Heart left ventricle (tissue), 16 donors: Measurements from ENCODE around the gene PCGF2. TPM values are rescaled to one million over a fixed set of nuclear protein-coding genes. Genes with fewer than 3 reads are reported as not detected.

Experiments used
- ATAC-seq, 4 donors: fragments of 200-7000 bp; cut with Tn5 transposase; one replicate each; pipeline ENCODE4 v1.9.1; 2020 to 2022; ENCODE audit warnings: moderate library complexity in 4 of 4, mild to moderate bottlenecking in 3 of 4, moderate number of reproducible peaks in 1 of 4
- DNase-seq, 5 donors: peaks; one replicate each; pipeline ENCODE4 v3.0.0-alpha.2; 2020
- H3K27ac ChIP-seq, 12 donors: fragments of 200-600 bp; sonication (generic) in 4 of 12; one replicate each; pipeline versions ENCODE4 v1.5.0 to v1.8.0; 2016 to 2022; ENCODE audit warnings: mild to moderate bottlenecking in 2 of 12
- H3K27me3 ChIP-seq, 9 donors: fragments of 200-600 bp; sonication (generic) in 2 of 9; one replicate each; pipeline versions ENCODE4 v1.5.1 to v1.8.0; 2016 to 2022; ENCODE audit warnings: mild to moderate bottlenecking in 3 of 9
- H3K36me3 ChIP-seq, 9 donors: fragments of 200-600 bp; sonication (generic) in 2 of 9; one replicate each; pipeline versions ENCODE4 v1.5.0 to v1.8.0; 2018 to 2022; ENCODE audit warnings: mild to moderate bottlenecking in 2 of 9
- H3K4me1 ChIP-seq, 12 donors: fragments of 200-600 bp; sonication (generic) in 4 of 12; one replicate each; pipeline versions ENCODE4 v1.5.0 to v1.8.0; 2016 to 2022; ENCODE audit warnings: mild to moderate bottlenecking in 3 of 12
- H3K4me3 ChIP-seq, 12 donors: fragments of 200-600 bp; sonication (generic) in 4 of 12; one replicate each; pipeline versions ENCODE4 v1.5.0 to v1.8.0; 2017 to 2022; ENCODE audit warnings: mild to moderate bottlenecking in 9 of 12, moderate library complexity in 4 of 12
- H3K9me3 ChIP-seq, 12 donors: fragments of 200-600 bp; sonication (generic) in 4 of 12; one replicate each; pipeline versions ENCODE4 v1.5.0 to v1.8.0; 2016 to 2022; ENCODE audit warnings: mild to moderate bottlenecking in 1 of 12
- CTCF ChIP-seq, 12 donors: fragments of 200-600 bp; sonication (generic) in 4 of 12; IDR thresholded peaks; one replicate each; pipeline versions ENCODE4 v1.5.0 to v1.8.0; 2018 to 2022; ENCODE audit warnings: antibody characterized with exemption in 12 of 12, mild to moderate bottlenecking in 5 of 12
- POLR2A ChIP-seq, 2 donors: fragments of 450-650 bp; IDR thresholded peaks; one replicate each; pipeline ENCODE4 v1.6.1; 2017; ENCODE audit warnings: antibody characterized with exemption in 2 of 2, mild to moderate bottlenecking in 2 of 2, moderate library complexity in 2 of 2
- WGBS, 4 donors: extraction: QIAGEN DNeasy Blood & Tissue Kit in 2 of 4; methylation state at CpG; one replicate each; pipeline versions ENCODE4 v1.1.5 to v1.1.7; 2013 to 2018; 5-methylcytosine and 5-hydroxymethylcytosine counted together
- intact Hi-C, 10 donors: fragments of 100-400 bp; cut with DNase I; formaldehyde crosslinking; loops; one replicate each; pipeline versions ENCODE4 v1.11.1 to v1.14.2; 2022
- polyA plus RNA-seq, 2 donors: library from polyadenylated mRNA; stranded (reverse); fragments of 200-250 nt; gene quantifications; one replicate each; pipeline ENCODE4 v1.2.3, GENCODE V29; 2013
- total RNA-seq, 9 donors: library from RNA; depleted of rRNA in 2 of 9; stranded (reverse); fragments of >200 nt in 2 of 9; fragmentation: NEBNext Ultra II Directional in 3 of 9; extraction: Animal tissue kit (Norgen Biotek cat#: 25700) in 3 of 9; gene quantifications; one replicate each; pipeline versions ENCODE4 v1.1.0 to v1.2.4, GENCODE V29; 2016 to 2023
- donor health status: ischemic (EF 13 %, LVEDD 7.1; RV severe dilation, severe dysfunction).
- donor health status: healthy with polysubstance abuse.
- donor health status: DM: no; HTN: yes; CAD: no.
- donor health status: DM: no; HTN: no; CAD: no.
- donor health status: ischemic (EF 25% LVEDD 6.9; RV normal size, moderate dysfunction).
- donor health status: ischemic (EF 25% LVEDD 5.7; RV mildly dilated, moderate dysfunction).
- donor health status: healthy.
- donor health status: DM: yes; HTN: yes; CAD: no.
- donor health status: ischemic (EF 35%, LVEDD 5.7; RV mildly dilated, moderate dysfunction).
- donor health status: nonischemic (EF 11% LVEDD 7.7; RV severe dilation, severe dysfunction).
- donor health status: DM: yes; HTN: yes; CAD: no.
- donor health status: PGD.
- donor health status: ischemic (EF 29% LVEDD 5.4; RV normal size, mild dysfunction).
- donor health status: nonischemic (EF 23%, LVEDD 6.1; RV moderate dilation, normal function).

The PCGF2 gene
- total and polyA plus RNA-seq, 11 donors: 3.8 to 33.6 (median 21.9) TPM

- H3K9me3 ChIP-seq: no peaks in the 10 kb centered on the region
- no peak overlapping the region for H3K4me3 ChIP-seq
- peak overlapping the region in 2 of 12 donors; percentile 55 to 64 for H3K27ac ChIP-seq
- TF ChIP-seq POLR2A (IDR thresholded peaks at IDR 0.05) (no peak), CTCF (IDR thresholded peaks at IDR 0.05) (no peak)
- peaks cover 0 to 42% (median 13%) of the 10 kb centered on the region in 12 donors for H3K4me1 ChIP-seq
- ATAC-seq: no peak
- intact Hi-C loops: no loop called here
- 88 to 93% (median 90%) methylated on average over 10 of the region's 10 CpGs for WGBS, 4 donors
- H3K36me3 ChIP-seq: peaks cover 0 to 100% (median 91%) of the 10 kb centered on the region in 9 donors
- no peak for DNase-seq
- no peaks in the 10 kb centered on the region for H3K27me3 ChIP-seq
Observed at GRCh38 chr17:38712593-38712992, 35.5 kb downstream of the PCGF2 start.

GRCh38 chr17:38711792-38712571 is 36.2 kb downstream of the PCGF2 start:
- no peak for TF ChIP-seq POLR2A (IDR thresholded peaks at IDR 0.05)
- TF ChIP-seq CTCF (IDR thresholded peaks at IDR 0.05): no peak
- peak overlapping the region in 2 of 12 donors; percentile 55 to 64 for H3K27ac ChIP-seq
- intact Hi-C loops: no loop called here
- no peaks in the 10 kb centered on the region for H3K9me3 ChIP-seq
- peaks cover 0 to 48% (median 17%) of the 10 kb centered on the region in 12 donors for H3K4me1 ChIP-seq
- 50 to 64% (median 56%) methylated on average over 16 to 26 of the region's 26 CpGs for WGBS, 4 donors
- DNase-seq: peak in 1 of 5 donors; percentile 78
- H3K27me3 ChIP-seq: no peaks in the 10 kb centered on the region
- ATAC-seq: peak; percentile 43 to 78 (median 54)
- H3K4me3 ChIP-seq: no peak overlapping the region
- peaks cover 0 to 97% (median 86%) of the 10 kb centered on the region in 9 donors for H3K36me3 ChIP-seq

- DNase-seq: no peak
- Histone ChIP-seq H3K4me3 (no peak overlapping the region), H3K4me1 (peaks cover 0 to 57% (median 21%) of the 10 kb centered on the region in 12 donors), H3K36me3 (peaks cover 0 to 87% (median 76%) of the 10 kb centered on the region in 9 donors), H3K27ac (peak overlapping the region in 2 of 12 donors; percentile 17 to 64), H3K9me3 (no peaks in the 10 kb centered on the region), H3K27me3 (no peaks in the 10 kb centered on the region)
- intact Hi-C loops: no loop called here
- no peak for ATAC-seq
- WGBS, 4 donors: 74 to 82% (median 81%) methylated on average over 5 of the region's 5 CpGs
- TF ChIP-seq POLR2A (IDR thresholded peaks at IDR 0.05) (no peak), CTCF (IDR thresholded peaks at IDR 0.05) (no peak)
Observed at GRCh38 chr17:38710985-38711384, 37.2 kb downstream of the PCGF2 start.

- DNase-seq (no peak), ATAC-seq (no peak)
- 84 to 98% (median 92%) methylated on average over 3 of the region's 3 CpGs for WGBS, 4 donors
- Histone ChIP-seq H3K4me3 (no peak overlapping the region), H3K36me3 (peaks cover 0 to 83% (median 72%) of the 10 kb centered on the region in 9 donors), H3K9me3 (no peaks in the 10 kb centered on the region), H3K27me3 (no peaks in the 10 kb centered on the region), H3K27ac (peak overlapping the region in 1 of 12 donors; percentile 64), H3K4me1 (peaks cover 0 to 57% (median 21%) of the 10 kb centered on the region in 12 donors)
- no peak for TF ChIP-seq CTCF (IDR thresholded peaks at IDR 0.05)
- TF ChIP-seq POLR2A (IDR thresholded peaks at IDR 0.05): no peak
- intact Hi-C loops: no loop called here
Observed at GRCh38 chr17:38710604-38710962, 37.6 kb downstream of the PCGF2 start.
